ENCODE measurements around the gene SCN8A.
"Not testable (repeated sequence)": the region's sequence is repeated elsewhere in the genome, so short reads cannot be mapped to it uniquely, and the experiment has no call there.

SCN8A gene

DNA sequence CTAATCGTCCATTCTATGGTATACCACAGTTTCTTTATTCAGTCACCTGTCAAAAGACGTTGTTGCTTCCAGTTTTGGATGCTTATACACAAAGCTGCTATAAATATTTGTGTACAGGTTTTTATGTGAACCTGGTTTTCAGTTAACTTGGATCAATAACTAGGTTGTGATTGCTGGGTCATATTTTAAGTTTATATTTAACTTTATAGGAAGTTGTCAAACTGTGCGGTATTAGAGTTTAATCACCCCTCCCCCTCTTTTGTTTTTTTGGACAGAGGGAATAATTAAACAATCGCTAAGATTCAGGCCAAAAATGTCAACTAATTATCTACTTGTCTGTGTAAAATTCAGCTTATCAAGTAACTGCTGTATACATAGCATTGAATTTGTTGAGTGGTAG lies 34.3 kb downstream of the SCN8A start:
- DNase-seq = no peak

- DNase-seq = no peak
These were observed 35.1 kb downstream of the SCN8A start for GRCh38 chr12:51626115-51626514.

DNA sequence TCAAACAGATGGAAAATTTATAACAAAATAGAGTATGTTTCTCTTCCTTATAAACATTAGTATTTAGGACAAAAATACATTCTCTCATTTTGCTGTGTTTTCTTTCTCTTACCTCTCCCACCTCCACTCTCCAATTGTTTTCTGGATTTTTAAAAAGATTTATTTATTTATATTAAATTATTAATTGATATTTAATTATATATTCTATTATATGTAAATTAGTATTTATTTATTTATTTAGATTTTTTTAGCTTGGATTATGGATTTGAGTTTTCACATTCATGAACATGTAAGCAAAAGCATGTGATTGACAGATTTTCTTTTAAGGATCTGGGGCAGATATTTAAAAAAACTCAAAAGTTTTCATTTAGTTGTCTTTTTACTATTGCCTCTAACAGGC lies 35.6 kb downstream of the SCN8A start:
- no peak for DNase-seq

DNA sequence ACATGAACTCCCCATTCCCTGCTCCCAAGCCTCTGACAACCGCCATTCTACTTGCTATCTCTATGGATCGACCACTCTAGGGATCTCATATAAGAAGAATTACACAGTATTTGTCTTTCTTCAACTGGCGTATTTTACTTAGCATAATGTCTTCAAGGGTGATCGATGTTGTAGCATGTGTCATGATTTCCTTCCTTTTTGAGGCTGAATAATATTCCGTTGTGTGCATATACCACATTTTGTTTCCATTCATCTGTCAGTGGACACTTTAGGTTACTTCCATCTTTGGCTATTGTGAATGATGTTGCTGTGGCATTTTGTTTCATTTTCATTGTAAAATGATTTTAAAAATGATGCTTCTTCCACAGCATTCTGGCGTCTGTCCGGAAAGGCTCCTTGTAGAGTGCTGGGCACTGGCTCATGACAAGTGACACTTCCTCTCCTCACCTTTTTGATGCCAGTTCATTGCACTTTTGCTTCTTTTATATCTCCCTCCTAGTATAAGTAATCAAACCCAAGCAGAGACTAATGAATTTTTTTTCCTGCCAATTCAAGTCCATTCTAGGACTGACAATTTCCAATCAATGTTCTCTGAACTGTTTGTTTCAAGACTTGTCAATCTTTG lies 39.3 kb downstream of the SCN8A start:
- no peak for DNase-seq

- no peak for DNase-seq
These were observed 40.0 kb downstream of the SCN8A start for GRCh38 chr12:51630986-51631385.

- DNase-seq = no peak
These were observed 40.6 kb downstream of the SCN8A start for GRCh38 chr12:51631591-51631990.

GRCh38 chr12:51632623-51633022 lies 41.6 kb downstream of the SCN8A start:
- no peak for DNase-seq

- no peak for DNase-seq
These were observed 44.3 kb downstream of the SCN8A start for GRCh38 chr12:51635346-51635745.

GRCh38 chr12:51636581-51636980 lies 45.5 kb downstream of the SCN8A start:
- DNase-seq = no peak

GRCh38 chr12:51636986-51637385 lies 46.0 kb downstream of the SCN8A start:
- DNase-seq = no peak

GRCh38 chr12:51639361-51639760 lies 48.3 kb downstream of the SCN8A start:
- DNase-seq = no peak

GRCh38 chr12:51642286-51642685 lies 51.3 kb downstream of the SCN8A start:
- no peak for DNase-seq

DNA sequence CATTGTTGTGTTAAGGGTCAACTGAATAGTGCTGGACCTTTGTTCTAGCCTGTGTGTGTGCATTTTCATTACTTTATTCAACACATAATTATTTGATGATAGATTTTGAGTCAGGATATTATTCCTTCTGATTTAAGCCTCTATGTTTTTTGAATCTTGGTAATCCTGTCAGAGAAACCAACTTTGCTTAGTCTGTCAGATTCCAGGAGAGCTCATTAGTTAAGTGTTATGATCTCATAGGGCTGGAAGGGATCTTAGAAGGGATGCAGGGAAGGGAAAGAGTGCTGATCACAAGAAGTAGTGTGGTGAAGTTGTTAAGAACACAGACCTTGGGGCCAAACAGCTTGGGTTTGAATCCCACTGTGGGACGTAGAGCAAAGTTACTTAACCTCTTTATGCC lies 52.9 kb downstream of the SCN8A start:
- no peak for DNase-seq

DNA sequence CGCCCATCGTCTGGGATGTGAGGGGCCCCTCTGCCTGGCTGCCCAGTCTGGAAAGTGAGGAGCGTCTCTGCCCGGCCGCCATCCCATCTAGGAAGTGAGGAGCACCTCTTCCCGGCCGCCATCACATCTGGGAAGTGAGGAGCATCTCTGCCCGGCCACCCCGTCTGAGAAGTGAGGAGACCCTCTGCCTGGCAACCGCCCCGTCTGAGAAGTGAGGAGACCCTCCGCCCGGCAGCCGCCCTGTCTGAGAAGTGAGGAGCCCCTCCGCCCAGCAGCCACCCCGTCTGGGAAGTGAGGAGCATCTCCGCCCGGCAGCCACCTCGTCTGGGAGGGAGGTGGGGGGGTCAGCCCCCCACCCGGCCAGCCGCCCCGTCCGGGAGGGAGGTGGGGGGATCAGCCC lies 53.7 kb downstream of the SCN8A start:
- DNase-seq = not testable (repeated sequence)

DNA sequence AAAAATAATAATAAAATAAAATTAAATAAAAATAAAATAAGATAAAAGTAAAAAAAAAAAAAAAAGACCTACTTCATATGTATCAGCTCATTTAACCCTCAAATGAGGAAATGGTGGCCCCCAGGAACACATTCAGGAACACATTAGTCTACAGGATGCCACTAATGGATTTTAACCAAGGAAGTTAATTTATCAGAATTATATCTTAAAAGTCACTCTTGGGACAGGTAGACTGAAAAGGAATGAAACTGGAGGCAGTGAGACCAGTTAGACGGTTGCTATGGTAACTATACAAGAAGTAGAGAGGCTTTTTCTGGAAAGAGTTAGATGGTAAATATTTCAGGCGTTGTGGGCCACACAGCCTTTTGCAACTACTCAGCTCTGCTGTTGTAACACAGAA lies 54.9 kb downstream of the SCN8A start:
- DNase-seq = no peak

DNA sequence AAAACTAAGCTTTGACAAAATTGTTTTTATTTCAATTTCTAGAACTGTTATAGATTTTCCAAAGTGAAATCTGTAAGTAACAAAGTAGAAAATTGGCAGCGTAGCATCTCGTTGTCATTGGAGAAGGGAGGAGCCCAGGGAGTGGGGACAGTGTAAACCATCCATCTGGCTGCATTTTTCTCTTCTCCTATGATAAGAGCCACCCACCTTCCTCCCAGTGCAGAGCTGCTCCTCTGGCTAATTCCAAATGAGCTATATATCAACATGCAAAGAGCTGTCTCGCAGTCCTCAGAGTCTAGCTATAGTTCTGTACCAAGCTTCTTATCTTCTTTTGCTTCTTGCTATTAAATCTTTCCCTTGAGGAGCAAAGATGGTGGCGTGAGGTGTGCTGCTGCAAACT lies 56.6 kb downstream of the SCN8A start:
- no peak for DNase-seq

GRCh38 chr12:51653431-51653830 lies 62.4 kb downstream of the SCN8A start:
- no peak for DNase-seq

DNA sequence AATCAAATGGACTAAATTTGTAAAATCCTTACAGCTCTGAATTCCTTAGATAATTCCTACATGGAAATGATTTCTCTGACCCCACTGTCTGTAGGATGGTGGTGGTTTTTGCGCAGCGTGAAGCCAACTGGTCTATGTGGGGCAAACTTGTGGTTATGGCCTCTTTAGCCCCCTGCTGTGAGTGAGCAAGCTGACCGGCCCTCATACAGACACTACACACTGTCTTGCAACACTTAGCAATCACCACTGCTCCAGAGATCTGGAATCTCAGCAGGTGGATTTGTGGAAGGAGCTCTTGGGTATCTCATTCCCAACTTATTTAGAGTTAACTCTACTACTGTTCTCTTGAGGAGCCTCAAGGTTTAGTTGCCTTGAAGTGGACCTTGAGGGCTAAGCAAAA lies 70.2 kb downstream of the SCN8A start:
- no peak for DNase-seq

DNA sequence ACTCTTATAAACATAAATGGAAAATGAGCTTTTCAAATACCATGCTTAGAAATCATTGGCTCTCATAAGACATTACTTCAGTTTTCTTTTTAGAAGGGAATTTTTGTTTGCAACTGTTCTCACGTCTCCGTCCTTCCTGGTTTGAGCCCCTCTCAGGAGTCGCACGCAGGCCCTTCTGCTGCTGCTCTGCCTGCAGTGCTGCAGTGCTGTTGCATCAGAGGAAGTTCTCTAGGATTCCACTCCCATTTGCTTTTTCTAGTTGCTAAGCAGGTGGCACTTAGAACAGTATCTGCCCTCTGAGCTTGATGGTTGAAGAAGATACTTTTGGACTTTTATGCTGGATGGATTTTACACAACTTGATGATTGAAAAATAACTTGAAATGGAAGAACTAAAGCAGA lies 70.8 kb downstream of the SCN8A start:
- no peak for DNase-seq

- no peak for DNase-seq
These were observed 71.7 kb downstream of the SCN8A start for GRCh38 chr12:51662728-51663154.

GRCh38 chr12:51663390-51663789 lies 72.4 kb downstream of the SCN8A start:
- no peak for DNase-seq

DNA sequence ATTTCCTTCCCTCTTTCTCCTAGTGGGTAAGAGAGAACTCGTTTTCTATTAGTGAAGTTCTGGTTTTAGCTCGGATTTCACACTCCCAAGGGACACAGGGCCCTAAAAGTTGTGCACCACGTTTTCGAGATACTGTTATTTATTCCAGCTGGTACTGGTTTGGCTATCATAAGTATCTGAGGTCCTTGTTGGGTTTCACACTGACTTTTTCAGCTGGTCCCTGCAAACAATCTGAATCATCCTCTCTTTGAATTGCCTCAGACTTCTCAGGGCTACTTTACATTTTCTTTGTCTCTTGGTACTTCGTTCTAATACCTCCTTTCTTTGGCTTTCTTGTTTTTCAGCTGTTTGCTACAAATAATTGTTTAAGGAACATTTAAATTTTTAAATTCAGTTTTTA lies 75.7 kb downstream of the SCN8A start:
- DNase-seq = no peak

- no peak for DNase-seq
These were observed 76.2 kb downstream of the SCN8A start for GRCh38 chr12:51667269-51667668.

- no peak for DNase-seq
These were observed 78.2 kb downstream of the SCN8A start for GRCh38 chr12:51669271-51669670.

DNA sequence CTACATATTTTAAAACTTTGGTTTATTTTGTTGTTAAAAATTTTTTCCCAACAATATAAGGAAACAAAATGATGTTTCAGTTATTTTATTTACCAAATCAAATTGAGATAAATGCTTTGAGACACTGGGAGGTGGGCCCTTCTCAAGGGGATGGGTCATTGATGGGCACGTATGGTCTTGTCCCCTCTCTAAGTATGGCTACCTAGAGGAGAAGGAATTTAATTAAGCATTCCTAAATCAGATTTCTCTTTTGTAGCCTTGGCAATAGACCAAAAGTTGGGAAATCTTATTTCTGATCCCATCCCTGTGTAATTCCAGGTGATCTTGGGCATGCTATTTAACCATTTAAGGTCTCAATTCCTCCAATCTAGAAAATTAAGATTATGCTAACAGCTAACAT lies 79.0 kb downstream of the SCN8A start:
- DNase-seq = no peak

DNA sequence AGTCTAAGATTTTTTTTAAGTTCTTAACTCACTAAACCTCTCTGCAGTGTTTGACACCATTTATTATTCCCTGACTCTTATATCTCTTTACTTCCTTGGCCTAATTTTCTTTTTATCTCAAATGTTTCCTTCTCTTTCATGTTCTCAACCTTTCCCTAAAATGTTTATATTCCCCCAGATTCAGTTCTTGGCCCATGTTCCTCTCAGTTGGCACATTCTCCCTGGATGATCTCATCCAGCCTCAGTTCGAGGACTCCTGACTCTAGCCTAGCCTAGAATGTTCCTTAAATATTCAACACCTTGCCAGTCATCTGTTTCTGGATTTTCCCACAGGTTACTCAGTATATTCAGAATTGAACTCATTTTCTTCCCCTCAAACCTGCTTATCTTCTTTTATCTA lies 81.3 kb downstream of the SCN8A start:
- no peak for DNase-seq

All from activated naive CD4-positive, alpha-beta T cell (primary cell).